Measurements from ENCODE around the gene RTN1. TPM values are rescaled to one million over a fixed set of nuclear protein-coding genes. Genes with fewer than 3 reads are reported as not detected.

The RTN1 gene
- total and polyA plus RNA-seq, 2 donors from 2014 or later, result 4.5 to 5.1 TPM

DNA sequence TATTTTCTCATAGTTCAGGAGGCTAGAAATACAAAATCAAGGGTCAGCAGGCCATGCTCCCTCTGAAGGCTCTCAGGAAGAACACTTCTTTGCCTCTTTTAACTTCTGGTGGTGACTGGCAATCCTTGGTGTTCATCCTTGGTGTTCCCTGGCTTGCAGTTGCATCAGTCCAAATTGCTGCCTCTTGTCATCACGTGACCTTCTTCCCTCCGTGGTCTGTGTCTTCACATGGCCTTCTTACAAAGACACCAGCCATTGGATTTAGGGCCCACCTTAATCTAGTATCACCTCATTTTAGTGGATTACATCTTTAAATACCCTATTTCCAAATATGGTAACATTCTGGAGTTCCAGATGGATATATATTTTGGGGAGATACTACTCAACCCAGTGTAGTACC, 41.9 kb upstream of the RTN1 start:
- Histone ChIP-seq H3K4me3 (ENCODE audit: low read length in 3 of 3) (no peak overlapping the region), H3K27me3 (ENCODE audit: control insufficient read depth, insufficient read depth, low read length) (no peaks in the 10 kb centered on the region), H3K9me3 (ENCODE audit: control insufficient read depth in 2 of 3, insufficient read depth in 1 of 3, low read length in 3 of 3) (no peaks in the 10 kb centered on the region), H3K27ac (ENCODE audit: low read depth in 2 of 2, low read length in 2 of 2) (no peak overlapping the region), H3K4me1 (ENCODE audit: control insufficient read depth in 2 of 3, insufficient read depth in 2 of 3, low read depth in 1 of 3, low read length in 3 of 3) (no peaks in the 10 kb centered on the region), H3K36me3 (ENCODE audit: control insufficient read depth in 2 of 3, insufficient read depth in 3 of 3, low read length in 3 of 3) (no peaks in the 10 kb centered on the region), H3K9ac (ENCODE audit: low read length in 3 of 3) (no peak overlapping the region)
- FAIRE-seq, result no peak
- DNase-seq, result no peak
- intact Hi-C loops (cut with DNase I), result no loop called here
- no peak for TF ChIP-seq CTCF (IDR thresholded peaks at IDR 0.05; ENCODE audit: borderline replicate concordance, extremely low read depth, insufficient read depth)

- no peaks in the 10 kb centered on the region for H3K4me1 ChIP-seq (ENCODE audit: control insufficient read depth in 2 of 3, insufficient read depth in 2 of 3, low read depth in 1 of 3, low read length in 3 of 3)
- no peak overlapping the region for H3K4me3 ChIP-seq (ENCODE audit: low read length in 3 of 3)
- DNase-seq (no peak), FAIRE-seq (no peak)
- no peak for TF ChIP-seq CTCF (IDR thresholded peaks at IDR 0.05; ENCODE audit: borderline replicate concordance, extremely low read depth, insufficient read depth)
- H3K27me3 ChIP-seq (ENCODE audit: control insufficient read depth, insufficient read depth, low read length), result no peaks in the 10 kb centered on the region
- H3K27ac ChIP-seq (ENCODE audit: low read depth in 2 of 2, low read length in 2 of 2), result no peak overlapping the region
- H3K36me3 ChIP-seq (ENCODE audit: control insufficient read depth in 2 of 3, insufficient read depth in 3 of 3, low read length in 3 of 3), result no peaks in the 10 kb centered on the region
- no peak overlapping the region for H3K9ac ChIP-seq (ENCODE audit: low read length in 3 of 3)
- no peaks in the 10 kb centered on the region for H3K9me3 ChIP-seq (ENCODE audit: control insufficient read depth in 2 of 3, insufficient read depth in 1 of 3, low read length in 3 of 3)
- intact Hi-C loops (cut with DNase I), result no loop called here
These were observed 34.6 kb upstream of the RTN1 start for GRCh38 chr14:59905188-59905587.

DNA sequence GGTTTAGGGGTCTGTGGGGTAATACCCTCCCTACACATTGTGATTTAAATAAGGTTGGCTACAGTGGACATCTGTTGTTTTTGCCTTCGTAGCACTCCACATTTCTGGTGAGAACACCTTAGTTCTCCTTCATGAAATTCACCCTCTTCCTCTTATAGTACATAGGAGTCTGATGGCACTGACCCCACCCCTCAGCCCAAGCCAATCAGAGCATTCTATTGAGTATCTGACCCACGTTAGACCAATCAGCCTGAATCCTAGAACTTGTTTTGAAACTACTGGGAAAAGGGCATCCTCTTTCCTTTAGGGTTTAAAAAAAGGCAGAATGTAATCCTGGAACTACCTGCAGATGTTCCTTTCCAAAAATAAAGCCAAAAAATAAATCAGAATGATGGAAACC, 33.6 kb upstream of the RTN1 start:
- H3K27ac ChIP-seq (ENCODE audit: low read depth in 2 of 2, low read length in 2 of 2), result no peak overlapping the region
- no peaks in the 10 kb centered on the region for H3K36me3 ChIP-seq (ENCODE audit: control insufficient read depth in 2 of 3, insufficient read depth in 3 of 3, low read length in 3 of 3)
- H3K9ac ChIP-seq (ENCODE audit: low read length in 3 of 3), result no peak overlapping the region
- FAIRE-seq, result no peak
- TF ChIP-seq CTCF (IDR thresholded peaks at IDR 0.05; ENCODE audit: borderline replicate concordance, extremely low read depth, insufficient read depth), result no peak
- H3K9me3 ChIP-seq (ENCODE audit: control insufficient read depth in 2 of 3, insufficient read depth in 1 of 3, low read length in 3 of 3), result no peaks in the 10 kb centered on the region
- intact Hi-C loops (cut with DNase I), result no loop called here
- no peak overlapping the region for H3K4me3 ChIP-seq (ENCODE audit: low read length in 3 of 3)
- no peaks in the 10 kb centered on the region for H3K27me3 ChIP-seq (ENCODE audit: control insufficient read depth, insufficient read depth, low read length)
- H3K4me1 ChIP-seq (ENCODE audit: control insufficient read depth in 2 of 3, insufficient read depth in 2 of 3, low read depth in 1 of 3, low read length in 3 of 3), result no peaks in the 10 kb centered on the region
- no peak for DNase-seq

- Histone ChIP-seq H3K9ac (ENCODE audit: low read length in 3 of 3) (no peak overlapping the region), H3K4me1 (ENCODE audit: control insufficient read depth in 2 of 3, insufficient read depth in 2 of 3, low read depth in 1 of 3, low read length in 3 of 3) (no peaks in the 10 kb centered on the region), H3K36me3 (ENCODE audit: control insufficient read depth in 2 of 3, insufficient read depth in 3 of 3, low read length in 3 of 3) (no peaks in the 10 kb centered on the region), H3K9me3 (ENCODE audit: control insufficient read depth in 2 of 3, insufficient read depth in 1 of 3, low read length in 3 of 3) (no peaks in the 10 kb centered on the region), H3K4me3 (ENCODE audit: low read length in 3 of 3) (no peak overlapping the region), H3K27me3 (ENCODE audit: control insufficient read depth, insufficient read depth, low read length) (no peaks in the 10 kb centered on the region), H3K27ac (ENCODE audit: low read depth in 2 of 2, low read length in 2 of 2) (no peak overlapping the region)
- TF ChIP-seq CTCF (IDR thresholded peaks at IDR 0.05; ENCODE audit: borderline replicate concordance, extremely low read depth, insufficient read depth), result no peak
- no peak for DNase-seq
- FAIRE-seq, result no peak
- intact Hi-C loops (cut with DNase I), result no loop called here
These were observed 30.0 kb upstream of the RTN1 start for GRCh38 chr14:59900556-59900955.

Data from kidney (tissue), 14 donors.